ENCODE measurements around the gene FNDC3B.
A peak's percentile ranks its signal among the peaks of the same experiment; 100 is the strongest.

The FNDC3B gene

GRCh38 chr3:172444821-172445220, 405.4 kb downstream of the FNDC3B start:
- H3K4me1 ChIP-seq (ENCODE audit: control insufficient read depth in 1 of 2, insufficient read depth in 2 of 2, low read length in 2 of 2): no peaks in the 10 kb centered on the region
- H3K27ac ChIP-seq (ENCODE audit: low read depth, low read length): no peak overlapping the region
- H3K4me3 ChIP-seq (ENCODE audit: low read depth in 1 of 2, low read length in 2 of 2): no peak overlapping the region
- H3K9me3 ChIP-seq (ENCODE audit: control insufficient read depth in 1 of 2, low read length in 2 of 2): no peaks in the 10 kb centered on the region
- no peak overlapping the region for H3K9ac ChIP-seq (ENCODE audit: low read depth in 1 of 2, low read length in 2 of 2)
- H3K36me3 ChIP-seq (ENCODE audit: control insufficient read depth in 1 of 2, insufficient read depth in 2 of 2, low read length in 2 of 2): no peaks in the 10 kb centered on the region
- H3K27me3 ChIP-seq (ENCODE audit: control insufficient read depth in 1 of 2, insufficient read depth in 2 of 2, low read length in 2 of 2): peaks cover 42 to 55% of the 10 kb centered on the region in 2 donors

DNA sequence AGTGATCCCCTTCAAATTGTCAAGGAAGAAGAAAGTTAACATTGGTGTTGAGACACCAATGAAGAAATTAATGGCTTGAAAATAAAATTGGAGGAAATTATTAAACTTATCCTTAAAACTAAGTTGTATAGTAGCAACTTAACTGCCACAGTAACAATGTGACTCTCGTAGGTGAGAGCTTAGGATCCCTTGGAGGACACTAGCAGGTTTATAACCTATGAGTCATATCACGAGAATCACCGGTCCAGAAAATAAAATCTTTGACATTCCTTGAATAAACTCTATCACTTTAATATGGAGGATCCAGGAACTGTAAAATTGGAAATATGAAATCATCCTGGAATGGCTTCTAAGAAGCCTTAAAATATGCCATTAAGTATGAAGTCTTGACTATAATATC, 406.8 kb downstream of the FNDC3B start:
- no peak overlapping the region for H3K4me3 ChIP-seq (ENCODE audit: low read depth in 1 of 2, low read length in 2 of 2)
- H3K9ac ChIP-seq (ENCODE audit: low read depth in 1 of 2, low read length in 2 of 2): no peak overlapping the region
- H3K4me1 ChIP-seq (ENCODE audit: control insufficient read depth in 1 of 2, insufficient read depth in 2 of 2, low read length in 2 of 2): no peaks in the 10 kb centered on the region
- H3K27ac ChIP-seq (ENCODE audit: low read depth, low read length): no peak overlapping the region
- H3K27me3 ChIP-seq (ENCODE audit: control insufficient read depth in 1 of 2, insufficient read depth in 2 of 2, low read length in 2 of 2): peaks cover 45 to 62% of the 10 kb centered on the region in 2 donors
- no peaks in the 10 kb centered on the region for H3K36me3 ChIP-seq (ENCODE audit: control insufficient read depth in 1 of 2, insufficient read depth in 2 of 2, low read length in 2 of 2)
- no peaks in the 10 kb centered on the region for H3K9me3 ChIP-seq (ENCODE audit: control insufficient read depth in 1 of 2, low read length in 2 of 2)

DNA sequence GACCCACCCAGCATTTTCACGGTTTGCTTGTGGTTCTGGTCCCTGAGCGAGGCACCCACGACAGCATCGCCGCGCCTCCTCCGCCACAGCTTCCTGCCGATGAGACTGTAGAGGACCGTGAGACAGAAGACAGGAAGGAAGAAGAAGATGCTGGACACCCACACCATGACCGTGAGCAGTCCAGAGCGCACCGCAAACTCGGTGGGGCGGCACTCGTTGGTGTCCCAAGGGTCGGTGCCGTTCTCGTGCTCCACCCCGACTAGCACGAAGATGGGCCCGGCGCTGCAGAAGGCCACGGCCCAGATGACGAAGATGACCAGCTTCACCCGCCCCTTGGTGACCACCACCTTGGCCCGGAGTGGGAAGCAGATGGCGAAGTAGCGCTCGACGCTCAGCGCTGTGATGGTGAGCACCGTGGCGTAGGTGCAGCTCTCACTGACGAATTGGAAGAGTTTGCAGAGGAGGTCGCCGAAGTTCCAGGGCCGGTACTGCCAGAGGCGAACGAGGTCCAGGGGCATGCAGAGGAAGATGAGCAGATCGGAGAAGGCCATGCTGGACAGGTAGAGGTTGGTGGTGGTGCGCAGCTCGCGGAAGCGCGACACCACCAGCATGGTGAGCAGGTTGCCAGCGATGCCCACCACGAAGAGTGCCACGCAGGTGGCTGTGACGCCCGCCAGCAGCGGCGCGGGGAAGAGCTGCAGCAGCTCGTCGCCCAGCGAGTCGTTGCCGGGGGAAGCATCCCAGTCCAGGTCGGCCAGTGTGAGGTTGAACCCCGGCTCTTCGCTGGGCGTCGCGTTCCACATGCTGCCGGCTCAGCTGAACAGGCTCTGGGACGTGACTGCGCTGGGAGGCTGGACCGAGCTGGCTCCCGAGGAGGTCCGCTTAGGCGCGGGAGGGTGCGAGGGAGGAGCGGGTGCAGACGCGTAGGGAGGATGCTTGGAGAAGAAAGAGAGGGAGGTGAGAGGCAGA, 408.5 kb downstream of the FNDC3B start, which contains the start of gene GHSR:
Gene GHSR (minus strand): TSS at position 846 of the 969 bp plus-strand sequence. CDS start 43 bp downstream, at position 803.
- Histone ChIP-seq H3K4me3 (ENCODE audit: low read depth in 1 of 2, low read length in 2 of 2) (no peak within 1 kb of the TSS), H3K36me3 (ENCODE audit: control insufficient read depth in 1 of 2, insufficient read depth in 2 of 2, low read length in 2 of 2) (no peaks in the 10 kb centered on the region), H3K4me1 (ENCODE audit: control insufficient read depth in 1 of 2, insufficient read depth in 2 of 2, low read length in 2 of 2) (no peaks in the 10 kb centered on the region), H3K27ac (ENCODE audit: low read depth, low read length) (no peak within 1 kb of the TSS), H3K9me3 (ENCODE audit: control insufficient read depth in 1 of 2, low read length in 2 of 2) (no peaks in the 10 kb centered on the region), H3K9ac (ENCODE audit: low read depth in 1 of 2, low read length in 2 of 2) (no peak within 1 kb of the TSS), H3K27me3 (ENCODE audit: control insufficient read depth in 1 of 2, insufficient read depth in 2 of 2, low read length in 2 of 2) (peaks cover 43 to 62% of the 10 kb centered on the region in 2 donors)

DNA sequence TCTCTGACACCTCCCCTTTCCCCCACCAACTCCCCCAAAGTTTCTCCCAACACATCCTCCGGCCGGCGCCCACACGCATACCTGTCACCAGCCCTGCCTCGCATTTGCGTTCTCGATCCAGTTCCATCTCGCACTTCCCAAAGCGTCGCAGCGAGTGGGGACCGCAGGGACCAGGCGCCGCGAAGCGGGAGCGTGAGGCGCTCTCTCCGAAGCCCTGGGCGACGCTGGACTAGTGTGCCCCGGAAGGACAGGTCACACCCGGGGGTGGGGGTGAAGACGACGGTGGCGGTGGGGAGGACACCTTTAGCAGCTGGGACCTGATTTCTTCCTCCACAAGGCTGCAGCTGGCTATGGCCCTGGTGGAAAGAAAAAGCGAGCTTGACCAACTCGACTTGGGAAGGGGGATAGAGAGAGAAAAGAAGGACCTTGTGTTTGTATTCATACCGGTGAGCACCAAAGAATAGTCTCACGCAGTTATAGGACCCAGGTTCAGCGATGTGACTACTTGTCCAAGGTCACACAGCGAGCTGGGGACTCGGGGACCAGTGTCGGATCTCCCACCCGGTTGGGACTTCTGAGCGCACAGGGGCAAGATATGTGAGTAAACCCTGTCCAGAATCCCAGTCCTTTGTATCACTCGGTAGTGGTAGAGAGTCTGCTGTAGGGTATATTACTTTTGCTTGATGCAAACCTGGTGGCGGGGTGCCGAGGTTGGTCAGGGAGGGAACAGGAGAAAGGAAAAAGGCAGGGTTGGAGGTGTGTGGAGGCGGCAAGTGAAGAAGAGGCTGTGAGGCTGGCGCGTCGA, 409.5 kb downstream of the FNDC3B start:
- Histone ChIP-seq H3K27me3 (ENCODE audit: control insufficient read depth in 1 of 2, insufficient read depth in 2 of 2, low read length in 2 of 2) (peaks cover 43 to 62% of the 10 kb centered on the region in 2 donors), H3K9me3 (ENCODE audit: control insufficient read depth in 1 of 2, low read length in 2 of 2) (no peaks in the 10 kb centered on the region)

GRCh38 chr3:172449466-172450149, 410.2 kb downstream of the FNDC3B start:
- no peak overlapping the region for H3K9ac ChIP-seq (ENCODE audit: low read depth in 1 of 2, low read length in 2 of 2)
- H3K4me3 ChIP-seq (ENCODE audit: low read depth in 1 of 2, low read length in 2 of 2): peak overlapping the region in 1 of 2 donors; percentile 25
- no peaks in the 10 kb centered on the region for H3K9me3 ChIP-seq (ENCODE audit: control insufficient read depth in 1 of 2, low read length in 2 of 2)
- no peaks in the 10 kb centered on the region for H3K36me3 ChIP-seq (ENCODE audit: control insufficient read depth in 1 of 2, insufficient read depth in 2 of 2, low read length in 2 of 2)
- H3K4me1 ChIP-seq (ENCODE audit: control insufficient read depth in 1 of 2, insufficient read depth in 2 of 2, low read length in 2 of 2): no peaks in the 10 kb centered on the region
- H3K27me3 ChIP-seq (ENCODE audit: control insufficient read depth in 1 of 2, insufficient read depth in 2 of 2, low read length in 2 of 2): peaks cover 43 to 62% of the 10 kb centered on the region in 2 donors
- H3K27ac ChIP-seq (ENCODE audit: low read depth, low read length): no peak overlapping the region

More for the DNA sequence above, 409.5 kb downstream of the FNDC3B start:
- Histone ChIP-seq H3K4me1 (ENCODE audit: control insufficient read depth in 1 of 2, insufficient read depth in 2 of 2, low read length in 2 of 2) (no peaks in the 10 kb centered on the region), H3K4me3 (ENCODE audit: low read depth in 1 of 2, low read length in 2 of 2) (no peak overlapping the region), H3K9ac (ENCODE audit: low read depth in 1 of 2, low read length in 2 of 2) (no peak overlapping the region), H3K36me3 (ENCODE audit: control insufficient read depth in 1 of 2, insufficient read depth in 2 of 2, low read length in 2 of 2) (no peaks in the 10 kb centered on the region), H3K27ac (ENCODE audit: low read depth, low read length) (no peak overlapping the region)

Data from duodenal mucosa (tissue), 2 donors.